ENCODE data around the gene CSMD2.

CSMD2 gene

GRCh38 chr1:33586795-33587194 lies 578.2 kb downstream of the CSMD2 start (continued):
- TF ChIP-seq CSDC2 (CRISPR knock-in tag; IDR thresholded peaks at IDR 0.05) (no peak), CSRNP3 (CRISPR knock-in tag; IDR thresholded peaks at IDR 0.05) (no peak), ISL1 (CRISPR knock-in tag; IDR thresholded peaks at IDR 0.05) (no peak), CREB5 (CRISPR knock-in tag; IDR thresholded peaks at IDR 0.05; ENCODE audit: low read depth) (no peak)

- no peak for ATAC-seq
Observed at GRCh38 chr1:33586106-33586505, 578.9 kb downstream of the CSMD2 start.

More at GRCh38 chr1:33586106-33586505, 578.9 kb downstream of the CSMD2 start:
- TF ChIP-seq GLIS3 (CRISPR knock-in tag; IDR thresholded peaks at IDR 0.05) = no peak
- TF ChIP-seq ISL1 (CRISPR knock-in tag; IDR thresholded peaks at IDR 0.05) = no peak
- TF ChIP-seq TCF4 (CRISPR knock-in tag; IDR thresholded peaks at IDR 0.05; ENCODE audit: borderline replicate concordance) = no peak
- no peak for TF ChIP-seq POU6F1 (CRISPR knock-in tag; IDR thresholded peaks at IDR 0.05; ENCODE audit: borderline replicate concordance, low read depth)
- TF ChIP-seq BACH2 (CRISPR knock-in tag; IDR thresholded peaks at IDR 0.05; ENCODE audit: borderline replicate concordance) = no peak
- no peak for TF ChIP-seq CSRNP3 (CRISPR knock-in tag; IDR thresholded peaks at IDR 0.05)
- no peak for TF ChIP-seq ARNTL (CRISPR knock-in tag; IDR thresholded peaks at IDR 0.05; ENCODE audit: borderline replicate concordance, low read depth)
- no peak for TF ChIP-seq ZFP30 (CRISPR knock-in tag; IDR thresholded peaks at IDR 0.05)
- no peak for TF ChIP-seq ZNF70 (CRISPR knock-in tag; IDR thresholded peaks at IDR 0.05)
- TF ChIP-seq RARB (CRISPR knock-in tag; IDR thresholded peaks at IDR 0.05) = no peak
- no peak for TF ChIP-seq TOX (CRISPR knock-in tag; IDR thresholded peaks at IDR 0.05; ENCODE audit: borderline replicate concordance)
- no peak for TF ChIP-seq TSHZ2 (CRISPR knock-in tag; IDR thresholded peaks at IDR 0.05)
- no peak for TF ChIP-seq ZNF565 (CRISPR knock-in tag; conservative IDR thresholded peaks at IDR 0.05; ENCODE audit: low read depth)
- no peak for TF ChIP-seq OSR1 (CRISPR knock-in tag; IDR thresholded peaks at IDR 0.05)
- TF ChIP-seq PATZ1 (CRISPR knock-in tag; IDR thresholded peaks at IDR 0.05; ENCODE audit: borderline replicate concordance) = no peak
- TF ChIP-seq ZFP3 (CRISPR knock-in tag; IDR thresholded peaks at IDR 0.05) = no peak
- TF ChIP-seq ESRRG (CRISPR knock-in tag; IDR thresholded peaks at IDR 0.05) = no peak
- TF ChIP-seq CSDC2 (CRISPR knock-in tag; IDR thresholded peaks at IDR 0.05) = no peak
- no peak for TF ChIP-seq ZC3H10 (CRISPR knock-in tag; IDR thresholded peaks at IDR 0.05)
- no peak for TF ChIP-seq ZNF8 (CRISPR knock-in tag; IDR thresholded peaks at IDR 0.05)

Measured in SK-N-SH treated with all-trans-retinoic acid at 6 μM for 48 hours (cell line).